ENCODE data around the gene DFFB. TPM values are rescaled to one million over a fixed set of nuclear protein-coding genes. Genes with fewer than 3 reads are reported as not detected.

Gene DFFB
- total and polyA plus RNA-seq, 4 donors = 5.1 to 12.1 (median 5.8) TPM

- no peaks in the 10 kb centered on the region for H3K27me3 ChIP-seq (ENCODE audit: control insufficient read depth in 3 of 3, insufficient read depth in 3 of 3, low read length in 2 of 3)
- no peaks in the 10 kb centered on the region for H3K9me3 ChIP-seq (ENCODE audit: control insufficient read depth in 4 of 4, insufficient read depth in 3 of 4, low read length in 3 of 4)
- 89% methylated on average over 12 of the region's 12 CpGs for WGBS, 2 donors
- H3K4me3 ChIP-seq = no peak overlapping the region
- no peak for ATAC-seq (ENCODE audit: insufficient read depth, low FRiP score)
- no peak overlapping the region for H3K9ac ChIP-seq (ENCODE audit: insufficient read depth in 1 of 2, low read length in 2 of 2)
- TF ChIP-seq, protein P1, sequence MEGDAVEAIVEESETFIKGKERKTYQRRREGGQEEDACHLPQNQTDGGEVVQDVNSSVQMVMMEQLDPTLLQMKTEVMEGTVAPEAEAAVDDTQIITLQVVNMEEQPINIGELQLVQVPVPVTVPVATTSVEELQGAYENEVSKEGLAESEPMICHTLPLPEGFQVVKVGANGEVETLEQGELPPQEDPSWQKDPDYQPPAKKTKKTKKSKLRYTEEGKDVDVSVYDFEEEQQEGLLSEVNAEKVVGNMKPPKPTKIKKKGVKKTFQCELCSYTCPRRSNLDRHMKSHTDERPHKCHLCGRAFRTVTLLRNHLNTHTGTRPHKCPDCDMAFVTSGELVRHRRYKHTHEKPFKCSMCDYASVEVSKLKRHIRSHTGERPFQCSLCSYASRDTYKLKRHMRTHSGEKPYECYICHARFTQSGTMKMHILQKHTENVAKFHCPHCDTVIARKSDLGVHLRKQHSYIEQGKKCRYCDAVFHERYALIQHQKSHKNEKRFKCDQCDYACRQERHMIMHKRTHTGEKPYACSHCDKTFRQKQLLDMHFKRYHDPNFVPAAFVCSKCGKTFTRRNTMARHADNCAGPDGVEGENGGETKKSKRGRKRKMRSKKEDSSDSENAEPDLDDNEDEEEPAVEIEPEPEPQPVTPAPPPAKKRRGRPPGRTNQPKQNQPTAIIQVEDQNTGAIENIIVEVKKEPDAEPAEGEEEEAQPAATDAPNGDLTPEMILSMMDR (IDR thresholded peaks at IDR 0.05; ENCODE audit: control extremely low read depth, extremely low read depth) = no peak
- no peak overlapping the region for H3K27ac ChIP-seq (ENCODE audit: low read depth in 1 of 2, low read length in 1 of 2)
- peaks cover 0 to 13% (median 8%) of the 10 kb centered on the region in 4 donors for H3K36me3 ChIP-seq (ENCODE audit: control insufficient read depth in 4 of 4, insufficient read depth in 4 of 4, low read length in 4 of 4)
- peaks cover 0 to 5% (median 0%) of the 10 kb centered on the region in 5 donors for H3K4me1 ChIP-seq (ENCODE audit: control insufficient read depth in 5 of 5, insufficient read depth in 5 of 5, low read length in 5 of 5)
- no peak for DNase-seq
These were observed 6.1 kb downstream of the DFFB start for GRCh38 chr1:3863231-3863935.

DNA sequence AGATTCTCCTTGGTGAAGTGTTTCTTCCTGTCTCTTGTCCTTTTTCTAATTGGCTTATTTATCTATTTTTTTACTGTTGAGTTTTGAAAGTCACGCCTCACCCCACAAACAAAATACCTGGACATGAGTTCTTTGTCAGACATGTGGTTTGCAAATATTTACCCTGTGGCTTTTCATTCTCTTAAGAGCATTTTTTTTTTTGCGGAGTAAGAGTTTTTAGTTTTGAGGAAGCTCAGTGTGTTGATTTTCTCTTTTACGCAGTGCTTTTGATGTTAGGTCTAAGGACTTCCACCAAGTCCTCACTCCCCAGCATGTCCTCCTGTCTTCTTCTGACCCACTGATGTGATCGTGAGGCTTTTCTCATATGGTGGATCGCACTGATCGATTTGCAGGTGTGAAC lies 7.6 kb downstream of the DFFB start:
- WGBS, 2 donors = 74 to 89% methylated on average over 6 of the region's 6 CpGs
- ATAC-seq (ENCODE audit: insufficient read depth, low FRiP score) = no peak

DNA sequence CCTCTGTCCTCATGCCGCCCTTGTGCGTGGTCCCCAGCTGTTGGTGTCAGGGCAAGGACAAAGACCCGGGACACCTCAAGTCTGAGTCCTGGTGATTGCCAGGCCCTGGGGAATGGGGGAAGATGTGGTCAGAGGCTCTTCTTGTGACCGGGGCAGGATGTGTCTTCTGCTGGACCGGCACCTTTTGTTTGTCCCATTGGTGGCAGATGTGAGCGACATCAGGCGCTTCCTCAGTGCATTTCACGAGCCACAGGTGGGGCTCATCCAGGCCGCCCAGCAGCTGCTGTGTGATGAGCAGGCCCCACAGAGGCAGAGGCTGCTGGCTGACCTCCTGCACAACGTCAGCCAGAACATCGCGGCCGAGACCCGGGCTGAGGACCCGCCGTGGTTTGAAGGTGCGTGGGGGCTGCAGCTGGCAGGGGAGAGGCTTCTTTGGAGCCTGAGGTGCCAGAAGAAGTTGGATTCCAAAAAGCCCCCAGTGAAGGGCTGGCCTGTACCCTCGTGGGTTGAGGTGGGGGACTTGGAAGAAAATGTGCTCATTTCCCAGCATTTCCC lies 8.4 kb downstream of the DFFB start:
- no peak overlapping the region for H3K4me3 ChIP-seq
- 88 to 90% methylated on average over 18 of the region's 18 CpGs for WGBS, 2 donors
- H3K27ac ChIP-seq (ENCODE audit: low read depth in 1 of 2, low read length in 1 of 2) = no peak overlapping the region
- no peak for ATAC-seq (ENCODE audit: insufficient read depth, low FRiP score)
- H3K36me3 ChIP-seq (ENCODE audit: control insufficient read depth in 4 of 4, insufficient read depth in 4 of 4, low read length in 4 of 4) = peaks cover 0 to 24% (median 14%) of the 10 kb centered on the region in 4 donors
- TF ChIP-seq, protein P1 (IDR thresholded peaks at IDR 0.05; ENCODE audit: control extremely low read depth, extremely low read depth) = no peak
- peaks cover 0 to 2% (median 0%) of the 10 kb centered on the region in 5 donors for H3K4me1 ChIP-seq (ENCODE audit: control insufficient read depth in 5 of 5, insufficient read depth in 5 of 5, low read length in 5 of 5)
- H3K27me3 ChIP-seq (ENCODE audit: control insufficient read depth in 3 of 3, insufficient read depth in 3 of 3, low read length in 2 of 3) = no peaks in the 10 kb centered on the region
- no peak for DNase-seq
- H3K9me3 ChIP-seq (ENCODE audit: control insufficient read depth in 4 of 4, insufficient read depth in 3 of 4, low read length in 3 of 4) = no peaks in the 10 kb centered on the region
- H3K9ac ChIP-seq (ENCODE audit: insufficient read depth in 1 of 2, low read length in 2 of 2) = no peak overlapping the region

More for the DNA sequence above, 7.6 kb downstream of the DFFB start:
- peaks cover 0 to 2% (median 0%) of the 10 kb centered on the region in 5 donors for H3K4me1 ChIP-seq (ENCODE audit: control insufficient read depth in 5 of 5, insufficient read depth in 5 of 5, low read length in 5 of 5)
- H3K27ac ChIP-seq (ENCODE audit: low read depth in 1 of 2, low read length in 1 of 2) = no peak overlapping the region
- no peaks in the 10 kb centered on the region for H3K9me3 ChIP-seq (ENCODE audit: control insufficient read depth in 4 of 4, insufficient read depth in 3 of 4, low read length in 3 of 4)
- TF ChIP-seq, protein P1 (IDR thresholded peaks at IDR 0.05; ENCODE audit: control extremely low read depth, extremely low read depth) = no peak
- no peaks in the 10 kb centered on the region for H3K27me3 ChIP-seq (ENCODE audit: control insufficient read depth in 3 of 3, insufficient read depth in 3 of 3, low read length in 2 of 3)
- H3K4me3 ChIP-seq = no peak overlapping the region
- no peak overlapping the region for H3K9ac ChIP-seq (ENCODE audit: insufficient read depth in 1 of 2, low read length in 2 of 2)
- peaks cover 0 to 21% (median 10%) of the 10 kb centered on the region in 4 donors for H3K36me3 ChIP-seq (ENCODE audit: control insufficient read depth in 4 of 4, insufficient read depth in 4 of 4, low read length in 4 of 4)
- DNase-seq = peak in 1 of 3 donors; percentile 1

Measured in lung (tissue), 12 donors.